Lower leg skin (tissue), 4 donors: Measurements from ENCODE around the gene SLC2A3. TPM values are rescaled to one million over a fixed set of nuclear protein-coding genes. Genes with fewer than 3 reads are reported as not detected.
"Not testable (repeated sequence)": the region's sequence is repeated elsewhere in the genome, so short reads cannot be mapped to it uniquely, and the experiment has no call there.

Source experiments
- DNase-seq, 2 donors: peaks; one replicate each; pipeline ENCODE4 v3.0.0-alpha.2; 2019; ENCODE audit warnings: low spot score in 2 of 2
- H3K4me3 ChIP-seq: fragments of 200-600 bp; sonication (generic); 2 replicates; pipeline ENCODE4 v1.5.1; 2017; ENCODE audit warnings: mild to moderate bottlenecking, low read depth; ENCODE audit not compliant: poor library complexity, severe bottlenecking
- POLR2A ChIP-seq, 2 donors: fragments of 450-650 bp; IDR thresholded peaks; one replicate each; pipeline ENCODE4 v1.6.1; 2016 to 2017; ENCODE audit warnings: antibody characterized with exemption in 2 of 2, mild to moderate bottlenecking in 1 of 2, moderate library complexity in 1 of 2
- WGBS, 2 donors: methylation state at CpG; one replicate each; pipeline ENCODE4 v1.1.5; 2018; 5-methylcytosine and 5-hydroxymethylcytosine counted together
- intact Hi-C: fragments of 100-400 bp; cut with DNase I; formaldehyde crosslinking; loops from one replicate; pipeline ENCODE4 v1.15.0; 2023; ENCODE audit warnings: low total_unique reads
- total RNA-seq, 4 donors: library from RNA; depleted of rRNA; stranded (reverse); fragments of >200 nt; gene quantifications; one replicate each; pipeline ENCODE4 v1.1.0, GENCODE V29; 2016
- TF ChIP-seq, protein P1 (sequence below), 3 donors: fragments of 450-650 bp; IDR thresholded peaks; one replicate each; pipeline ENCODE4 v1.5.1; 2016; ENCODE audit warnings: antibody characterized with exemption in 3 of 3, mild to moderate bottlenecking in 3 of 3, moderate library complexity in 2 of 3

SLC2A3 gene
- total RNA-seq, 4 donors from 2014 or later = 6.8 to 38.7 (median 11.3) TPM

GRCh38 chr12:7972734-7973456 lies 36.9 kb upstream of the SLC2A3 start:
- WGBS, 2 donors = 88 to 90% methylated on average over 19 of the region's 19 CpGs
- no peak for TF ChIP-seq POLR2A (IDR thresholded peaks at IDR 0.05)
- TF ChIP-seq, protein P1, sequence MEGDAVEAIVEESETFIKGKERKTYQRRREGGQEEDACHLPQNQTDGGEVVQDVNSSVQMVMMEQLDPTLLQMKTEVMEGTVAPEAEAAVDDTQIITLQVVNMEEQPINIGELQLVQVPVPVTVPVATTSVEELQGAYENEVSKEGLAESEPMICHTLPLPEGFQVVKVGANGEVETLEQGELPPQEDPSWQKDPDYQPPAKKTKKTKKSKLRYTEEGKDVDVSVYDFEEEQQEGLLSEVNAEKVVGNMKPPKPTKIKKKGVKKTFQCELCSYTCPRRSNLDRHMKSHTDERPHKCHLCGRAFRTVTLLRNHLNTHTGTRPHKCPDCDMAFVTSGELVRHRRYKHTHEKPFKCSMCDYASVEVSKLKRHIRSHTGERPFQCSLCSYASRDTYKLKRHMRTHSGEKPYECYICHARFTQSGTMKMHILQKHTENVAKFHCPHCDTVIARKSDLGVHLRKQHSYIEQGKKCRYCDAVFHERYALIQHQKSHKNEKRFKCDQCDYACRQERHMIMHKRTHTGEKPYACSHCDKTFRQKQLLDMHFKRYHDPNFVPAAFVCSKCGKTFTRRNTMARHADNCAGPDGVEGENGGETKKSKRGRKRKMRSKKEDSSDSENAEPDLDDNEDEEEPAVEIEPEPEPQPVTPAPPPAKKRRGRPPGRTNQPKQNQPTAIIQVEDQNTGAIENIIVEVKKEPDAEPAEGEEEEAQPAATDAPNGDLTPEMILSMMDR (IDR thresholded peaks at IDR 0.05) = no peak
- H3K4me3 ChIP-seq = no peak overlapping the region
- no peak for DNase-seq
- intact Hi-C loops = no loop called here

DNA sequence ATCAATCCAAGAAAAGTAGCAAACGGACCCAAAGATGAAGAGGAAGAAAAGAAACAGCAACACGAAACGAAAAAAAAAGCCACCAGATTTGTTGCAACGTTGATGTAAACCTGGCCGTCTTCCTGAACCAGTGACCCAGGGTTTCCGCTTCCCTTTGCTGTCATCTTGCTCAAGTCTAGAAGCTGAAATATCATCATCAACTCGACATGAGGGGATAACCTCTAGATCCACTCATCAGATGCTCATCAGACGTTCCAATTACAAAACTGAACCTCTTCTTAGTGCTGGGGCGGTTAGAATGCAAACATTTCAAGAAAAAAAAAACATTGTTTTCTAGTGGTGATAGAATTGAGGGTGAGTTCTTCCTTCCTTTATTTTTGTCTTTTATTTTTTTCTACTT lies 36.3 kb upstream of the SLC2A3 start:
- WGBS, 2 donors = 18 to 34% methylated on average over 3 to 4 of the region's 9 CpGs
- DNase-seq, intact Hi-C loops, H3K4me3 ChIP-seq: not testable (repeated sequence)

DNA sequence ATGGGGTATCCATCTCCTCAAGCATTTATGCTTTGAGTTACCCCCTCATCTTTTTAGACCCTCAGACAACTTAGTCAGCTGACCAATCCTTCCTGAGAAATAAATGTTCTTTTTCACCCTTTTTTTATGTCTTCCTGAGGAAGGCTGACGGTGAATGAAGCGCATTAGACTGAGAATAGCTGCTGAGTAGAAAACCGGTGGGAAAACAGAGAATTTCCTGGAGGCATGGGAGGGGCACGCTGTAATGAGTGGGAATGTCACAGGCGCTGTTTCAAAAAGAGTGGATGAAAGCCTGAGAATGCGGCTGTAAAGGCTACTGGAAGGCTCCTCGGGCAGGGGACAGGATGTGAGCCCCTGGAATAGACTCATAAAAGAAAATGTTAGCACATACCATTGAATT lies 35.8 kb upstream of the SLC2A3 start:
- intact Hi-C loops, DNase-seq, H3K4me3 ChIP-seq: not testable (repeated sequence)
- 8 to 11% methylated on average over 2 to 3 of the region's 7 CpGs for WGBS, 2 donors

- TF ChIP-seq, protein P1 (IDR thresholded peaks at IDR 0.05) = no peak
- no peak for TF ChIP-seq POLR2A (IDR thresholded peaks at IDR 0.05)
- DNase-seq = peak; percentile 84 to 97
- 0% methylated on average over 38 of the region's 49 CpGs for WGBS, 2 donors
- H3K4me3 ChIP-seq = peak overlapping the region; percentile 22
- intact Hi-C loops = no loop called here
Observed at GRCh38 chr12:7970475-7971252, 34.7 kb upstream of the SLC2A3 start.

- no peak for DNase-seq
- TF ChIP-seq, protein P1 (IDR thresholded peaks at IDR 0.05) = no peak
- TF ChIP-seq POLR2A (IDR thresholded peaks at IDR 0.05) = no peak
- intact Hi-C loops = no loop called here
- WGBS, 2 donors = 75 to 87% methylated on average over 14 of the region's 14 CpGs
- H3K4me3 ChIP-seq = no peak overlapping the region
Observed at GRCh38 chr12:7966563-7966962, 30.6 kb upstream of the SLC2A3 start.

GRCh38 chr12:7964669-7965068 lies 28.7 kb upstream of the SLC2A3 start:
- DNase-seq = peak in 1 of 2 donors; percentile 20
- H3K4me3 ChIP-seq, intact Hi-C loops: not testable (repeated sequence)
- WGBS, 2 donors = 90 to 95% methylated on average over 9 of the region's 9 CpGs

DNA sequence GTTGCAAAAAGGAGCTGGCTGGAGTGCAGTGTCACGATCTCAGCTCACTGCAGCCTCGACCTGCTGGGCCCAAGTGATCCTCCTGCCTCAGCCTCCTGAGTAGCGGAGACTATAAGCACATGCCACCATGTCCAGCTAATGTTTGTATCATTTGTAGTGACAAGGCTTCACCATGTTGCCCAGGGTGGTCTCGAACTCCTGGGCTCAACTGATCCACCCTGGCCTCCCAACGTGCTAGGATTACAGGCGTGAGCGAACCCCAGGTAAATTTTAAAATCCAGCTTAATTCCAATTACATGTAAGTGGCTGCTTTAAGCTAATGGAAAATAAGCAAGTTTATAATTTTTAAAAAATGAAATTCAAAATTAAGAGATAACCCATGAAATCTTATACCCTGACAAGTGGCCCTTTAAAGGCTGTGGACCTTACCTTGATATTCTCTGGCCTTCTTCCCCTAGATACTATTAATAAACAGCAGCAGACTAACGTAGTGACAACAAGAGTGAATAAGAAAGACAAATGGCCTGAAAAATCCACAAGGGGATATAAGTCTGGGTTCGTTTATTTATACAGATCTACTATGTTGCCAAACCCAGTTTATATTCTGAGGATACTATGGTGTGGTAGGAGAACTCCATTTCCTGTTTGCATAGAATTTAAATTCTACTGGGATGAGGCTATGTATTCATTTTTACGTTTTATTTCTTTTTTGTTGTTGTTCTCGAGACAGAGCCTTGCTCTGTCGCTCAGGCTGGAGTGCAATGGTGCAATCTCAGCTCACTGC lies 25.6 kb upstream of the SLC2A3 start:
- no peak overlapping the region for H3K4me3 ChIP-seq
- 79 to 85% methylated on average over 12 of the region's 12 CpGs for WGBS, 2 donors
- intact Hi-C loops = no loop called here
- DNase-seq = no peak
- TF ChIP-seq, protein P1 (IDR thresholded peaks at IDR 0.05) = no peak
- no peak for TF ChIP-seq POLR2A (IDR thresholded peaks at IDR 0.05)
